Measurements from ENCODE around the gene RAB37. TPM values are rescaled to one million over a fixed set of nuclear protein-coding genes. Genes with fewer than 3 reads are reported as not detected.

The RAB37 gene
- total and polyA plus RNA-seq, 12 donors: 0.39 to 6.6 (median 2.7) TPM

DNA sequence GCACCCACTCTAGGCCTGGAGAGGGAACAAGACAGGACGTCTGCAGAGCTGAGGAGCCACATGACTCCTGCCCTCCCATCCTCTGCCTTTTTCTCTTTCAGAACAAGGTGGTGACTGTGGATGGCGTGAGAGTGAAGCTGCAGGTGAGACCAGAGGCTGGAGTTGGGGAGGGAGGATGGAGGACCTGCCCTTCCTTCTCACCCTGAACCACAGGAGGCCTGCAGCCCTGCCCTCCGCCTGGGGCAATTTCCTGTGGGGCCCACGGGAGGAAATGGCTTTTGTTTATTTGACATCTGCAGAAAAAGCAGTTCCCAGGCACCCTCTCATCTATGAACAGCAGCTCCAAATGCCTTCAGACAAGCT is 5.1 kb downstream of the RAB37 start:
- WGBS, 4 donors: 37 to 45% (median 38%) methylated on average over 2 to 4 of the region's 4 CpGs
- H3K4me1 ChIP-seq (replicated peaks in 1 of 2): peaks cover 6 to 19% of the 10 kb centered on the region in 2 donors
- peak in 1 of 7 donors; percentile 26 for DNase-seq
- H3K27ac ChIP-seq: no peak overlapping the region
- TF ChIP-seq CTCF (IDR thresholded peaks at IDR 0.05) (no peak), POLR2A (IDR thresholded peaks at IDR 0.05) (no peak)
- intact Hi-C loops (cut with DNase I): loop anchor here in 1 of 2 donors (5.0 kb wide), 2 partner anchors 40 to 120 kb away; no protein-coding TSS in a partner anchor
- no peaks in the 10 kb centered on the region for H3K9me3 ChIP-seq (replicated peaks in 1 of 3)
- no peaks in the 10 kb centered on the region for H3K36me3 ChIP-seq (replicated peaks in 1 of 2)
- H3K4me3 ChIP-seq: no peak overlapping the region
- H3K27me3 ChIP-seq: peaks cover 34% of the 10 kb centered on the region

DNA sequence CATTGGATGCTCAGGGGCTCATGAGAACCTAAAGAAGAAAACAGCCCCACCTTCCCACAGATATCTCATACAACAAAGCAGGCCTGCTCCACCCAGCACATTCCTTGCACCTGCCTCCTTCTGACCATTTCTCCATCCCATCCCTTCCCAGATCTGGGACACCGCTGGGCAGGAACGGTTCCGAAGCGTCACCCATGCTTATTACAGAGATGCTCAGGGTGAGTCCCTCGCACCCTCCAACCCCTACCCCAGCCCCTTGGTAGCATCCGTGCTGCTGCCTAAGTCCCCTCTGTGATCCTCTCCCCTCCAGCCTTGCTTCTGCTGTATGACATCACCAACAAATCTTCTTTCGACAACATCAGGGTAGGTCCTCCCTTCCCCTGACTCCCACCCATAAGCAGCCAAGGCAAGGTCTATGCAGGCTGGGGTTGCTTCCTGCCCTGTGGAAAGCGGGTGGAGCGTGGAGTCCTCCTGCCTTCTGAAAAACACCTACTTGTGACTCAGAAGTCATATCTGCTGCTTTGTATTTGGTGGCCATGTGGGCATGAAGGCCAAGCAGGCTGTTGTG is 6.0 kb downstream of the RAB37 start:
- peak in 2 of 7 donors; percentile 19 to 21 for DNase-seq
- intact Hi-C loops (cut with DNase I): loop anchor here in 1 of 2 donors (5.0 kb wide), 2 partner anchors 39 to 119 kb away; no protein-coding TSS in a partner anchor
- Histone ChIP-seq H3K27ac (no peak overlapping the region), H3K9me3 (replicated peaks in 1 of 3) (no peaks in the 10 kb centered on the region), H3K4me3 (no peak overlapping the region), H3K27me3 (peaks cover 25% of the 10 kb centered on the region), H3K4me1 (replicated peaks in 1 of 2) (peaks cover 10 to 20% of the 10 kb centered on the region in 2 donors), H3K36me3 (replicated peaks in 1 of 2) (no peaks in the 10 kb centered on the region)
- no peak for TF ChIP-seq CTCF (IDR thresholded peaks at IDR 0.05)
- no peak for TF ChIP-seq POLR2A (IDR thresholded peaks at IDR 0.05)
- 79 to 88% (median 84%) methylated on average over 7 to 9 of the region's 9 CpGs for WGBS, 4 donors

DNA sequence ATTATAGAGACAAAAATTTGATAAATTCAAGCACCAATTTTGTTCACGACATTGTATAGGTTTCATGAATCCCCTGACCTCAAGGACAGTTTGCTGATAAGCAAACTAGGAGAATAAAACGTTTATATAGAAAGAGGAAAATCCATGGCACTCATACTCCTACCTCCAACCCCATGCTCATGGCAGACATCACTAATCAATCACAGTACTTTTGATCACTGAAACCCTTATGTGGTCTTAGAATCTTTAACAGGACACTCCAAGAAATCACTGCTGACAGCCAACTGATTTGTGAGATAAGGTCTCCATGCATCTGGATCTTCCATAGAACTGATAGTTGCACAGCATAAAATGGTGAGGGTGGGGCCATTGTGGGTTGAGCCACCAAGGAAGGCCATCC is 6.7 kb downstream of the RAB37 start:
- Histone ChIP-seq H3K27me3 (peaks cover 18% of the 10 kb centered on the region), H3K36me3 (replicated peaks in 1 of 2) (no peaks in the 10 kb centered on the region)
- intact Hi-C loops (cut with DNase I): loop anchor here in 1 of 2 donors (2.0 to 5.0 kb wide), 3 partner anchors 27 to 119 kb away; no protein-coding TSS in a partner anchor

GRCh38 chr17:74744349-74744713 is 7.3 kb downstream of the RAB37 start:
- no peaks in the 10 kb centered on the region for H3K36me3 ChIP-seq (replicated peaks in 1 of 2)
- no peak overlapping the region for H3K27ac ChIP-seq
- no peak overlapping the region for H3K4me3 ChIP-seq
- DNase-seq: peak in 2 of 7 donors; percentile 20 to 24
- H3K9me3 ChIP-seq (replicated peaks in 1 of 3): no peaks in the 10 kb centered on the region
- no peak for TF ChIP-seq CTCF (IDR thresholded peaks at IDR 0.05)
- TF ChIP-seq POLR2A (IDR thresholded peaks at IDR 0.05): no peak
- H3K4me1 ChIP-seq (replicated peaks in 1 of 2): peaks cover 11 to 20% of the 10 kb centered on the region in 2 donors
- intact Hi-C loops (cut with DNase I): loop anchor here in 1 of 2 donors (2.0 to 5.0 kb wide), 3 partner anchors 26 to 118 kb away; no protein-coding TSS in a partner anchor
- 25 to 50% (median 34%) methylated on average over 2 of the region's 2 CpGs for WGBS, 4 donors
- H3K27me3 ChIP-seq: peaks cover 13% of the 10 kb centered on the region

More for the DNA sequence above, 6.7 kb downstream of the RAB37 start:
- no peak for DNase-seq
- Histone ChIP-seq H3K27ac (no peak overlapping the region), H3K4me3 (no peak overlapping the region), H3K4me1 (replicated peaks in 1 of 2) (peaks cover 11 to 20% of the 10 kb centered on the region in 2 donors), H3K9me3 (replicated peaks in 1 of 3) (no peaks in the 10 kb centered on the region)
- 36 to 51% (median 49%) methylated on average over 2 of the region's 2 CpGs for WGBS, 4 donors
- TF ChIP-seq POLR2A (IDR thresholded peaks at IDR 0.05) (no peak), CTCF (IDR thresholded peaks at IDR 0.05) (no peak)

Data from adrenal gland (tissue), 12 donors.